Upper lobe of right lung (tissue), 1 donor: ENCODE measurements around the gene PRKN. TPM values are rescaled to one million over a fixed set of nuclear protein-coding genes. Genes with fewer than 3 reads are reported as not detected.
"Not testable (repeated sequence)": the region's sequence is repeated elsewhere in the genome, so short reads cannot be mapped to it uniquely, and the experiment has no call there.

Experiments used
- ATAC-seq: fragments of 200-7000 bp; cut with Tn5 transposase; one replicate; pipeline ENCODE4 v1.9.1; 2020; ENCODE audit warnings: mild to moderate bottlenecking, moderate library complexity
- DNase-seq: peaks from one replicate; pipeline ENCODE4 v3.0.0-alpha.2; 2020
- H3K27ac ChIP-seq: fragments of 200-600 bp; one replicate; pipeline ENCODE4 v1.8.0; 2022
- H3K27me3 ChIP-seq: fragments of 200-600 bp; one replicate; pipeline ENCODE4 v1.8.0; 2022; ENCODE audit warnings: mild to moderate bottlenecking
- H3K36me3 ChIP-seq: fragments of 200-600 bp; one replicate; pipeline ENCODE4 v1.8.0; 2022
- H3K4me1 ChIP-seq: fragments of 200-600 bp; one replicate; pipeline ENCODE4 v1.8.0; 2022
- H3K4me3 ChIP-seq: fragments of 200-600 bp; one replicate; pipeline ENCODE4 v1.8.0; 2022; ENCODE audit warnings: mild to moderate bottlenecking
- H3K9me3 ChIP-seq: fragments of 200-600 bp; one replicate; pipeline ENCODE4 v1.8.0; 2022
- intact Hi-C: fragments of 100-400 bp; cut with DNase I; formaldehyde crosslinking; loops from one replicate; pipeline ENCODE4 v1.11.0; 2022
- total RNA-seq: library from RNA; stranded (reverse); fragmentation: NEBNext Ultra II Directional; extraction: Animal tissue kit (Norgen Biotek cat#: 25700); gene quantifications from one replicate; pipeline ENCODE4 v1.2.1, GENCODE V29; 2021
- TF ChIP-seq, protein P1 (sequence below): fragments of 200-600 bp; IDR thresholded peaks from one replicate; pipeline ENCODE4 v1.8.0; 2022; ENCODE audit warnings: antibody characterized with exemption
- donor health status: DM: no; HTN: yes; CAD: no; lungs with severe emphysema.

The PRKN gene
- total RNA-seq, 1 donor from 2014 or later = 2.7 TPM

DNA sequence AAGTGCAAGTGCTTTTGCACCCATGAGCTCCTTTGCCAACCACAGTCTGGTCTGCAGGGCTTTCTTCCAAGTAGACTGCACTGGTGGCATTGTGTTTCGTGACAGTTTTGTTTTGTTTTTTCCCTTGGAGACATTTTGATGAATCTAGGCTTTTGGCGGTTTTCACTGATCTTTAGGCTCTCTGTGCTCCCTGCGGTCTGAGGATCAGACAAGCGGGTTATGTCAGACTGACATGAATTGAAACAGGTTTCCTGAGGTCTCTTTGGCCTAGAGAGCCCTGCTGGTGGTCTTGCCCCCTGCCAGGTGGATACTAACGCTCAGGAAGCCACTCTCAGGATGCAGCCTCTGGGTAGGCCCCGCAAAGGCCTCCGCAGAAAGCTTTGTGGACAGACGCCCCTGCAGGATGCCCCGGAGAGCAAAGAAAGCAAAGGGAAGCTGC lies 898.3 kb downstream of the PRKN start:
- DNase-seq (no peak), ATAC-seq (no peak)
- Histone ChIP-seq H3K36me3 (no peaks in the 10 kb centered on the region), H3K9me3 (no peaks in the 10 kb centered on the region), H3K27ac (no peak overlapping the region), H3K4me1 (no peaks in the 10 kb centered on the region), H3K4me3 (no peak overlapping the region), H3K27me3 (no peaks in the 10 kb centered on the region)
- intact Hi-C loops = no loop called here
- TF ChIP-seq, protein P1, sequence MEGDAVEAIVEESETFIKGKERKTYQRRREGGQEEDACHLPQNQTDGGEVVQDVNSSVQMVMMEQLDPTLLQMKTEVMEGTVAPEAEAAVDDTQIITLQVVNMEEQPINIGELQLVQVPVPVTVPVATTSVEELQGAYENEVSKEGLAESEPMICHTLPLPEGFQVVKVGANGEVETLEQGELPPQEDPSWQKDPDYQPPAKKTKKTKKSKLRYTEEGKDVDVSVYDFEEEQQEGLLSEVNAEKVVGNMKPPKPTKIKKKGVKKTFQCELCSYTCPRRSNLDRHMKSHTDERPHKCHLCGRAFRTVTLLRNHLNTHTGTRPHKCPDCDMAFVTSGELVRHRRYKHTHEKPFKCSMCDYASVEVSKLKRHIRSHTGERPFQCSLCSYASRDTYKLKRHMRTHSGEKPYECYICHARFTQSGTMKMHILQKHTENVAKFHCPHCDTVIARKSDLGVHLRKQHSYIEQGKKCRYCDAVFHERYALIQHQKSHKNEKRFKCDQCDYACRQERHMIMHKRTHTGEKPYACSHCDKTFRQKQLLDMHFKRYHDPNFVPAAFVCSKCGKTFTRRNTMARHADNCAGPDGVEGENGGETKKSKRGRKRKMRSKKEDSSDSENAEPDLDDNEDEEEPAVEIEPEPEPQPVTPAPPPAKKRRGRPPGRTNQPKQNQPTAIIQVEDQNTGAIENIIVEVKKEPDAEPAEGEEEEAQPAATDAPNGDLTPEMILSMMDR = no peak

DNA sequence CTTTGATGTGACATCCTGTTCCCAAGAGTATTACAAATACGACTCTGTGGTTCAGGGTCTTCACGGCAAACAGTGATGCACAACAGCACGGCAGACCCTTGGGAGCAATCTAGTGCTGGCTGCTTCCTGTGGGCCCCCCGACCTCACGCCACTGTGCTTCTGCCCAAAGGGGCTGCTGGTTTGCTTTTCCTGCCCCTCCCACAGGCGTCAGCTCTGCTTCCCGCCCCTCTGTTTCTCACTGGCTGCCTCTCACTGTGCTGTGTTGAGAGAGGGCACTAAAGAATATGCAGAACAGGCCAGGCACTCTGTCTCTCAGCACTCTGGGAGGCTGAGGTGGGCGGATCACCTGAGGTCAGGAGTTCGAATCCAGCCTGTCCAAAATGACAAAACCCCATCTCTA lies 899.2 kb downstream of the PRKN start:
- Histone ChIP-seq H3K27ac (no peak overlapping the region), H3K9me3 (no peaks in the 10 kb centered on the region), H3K36me3 (no peaks in the 10 kb centered on the region), H3K4me1 (no peaks in the 10 kb centered on the region), H3K4me3 (no peak overlapping the region), H3K27me3 (no peaks in the 10 kb centered on the region)
- no peak for DNase-seq
- no peak for ATAC-seq
- intact Hi-C loops = no loop called here
- TF ChIP-seq, protein P1 = no peak

DNA sequence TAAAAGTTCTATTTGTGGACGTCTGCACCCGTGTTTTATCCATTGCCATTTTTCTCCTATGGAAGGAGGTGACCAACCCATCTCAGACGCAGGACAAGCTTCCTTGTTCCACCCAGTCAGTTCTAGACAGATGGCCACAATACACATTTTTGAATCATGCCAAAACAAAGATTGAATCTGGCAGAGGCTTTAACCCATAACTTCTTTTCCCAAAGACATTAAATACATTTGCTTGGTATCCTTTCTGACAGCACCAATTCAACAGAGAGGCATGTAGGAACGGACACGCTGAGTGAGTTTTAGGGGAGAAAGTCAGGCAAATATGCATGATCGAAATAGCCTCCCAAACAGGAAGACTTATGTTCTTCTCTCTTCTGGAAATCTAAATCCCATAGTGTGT lies 901.1 kb downstream of the PRKN start:
- intact Hi-C loops = no loop called here
- Histone ChIP-seq H3K27me3 (no peaks in the 10 kb centered on the region), H3K9me3 (no peaks in the 10 kb centered on the region), H3K36me3 (no peaks in the 10 kb centered on the region), H3K27ac (no peak overlapping the region), H3K4me3 (no peak overlapping the region), H3K4me1 (no peaks in the 10 kb centered on the region)
- ATAC-seq = no peak
- TF ChIP-seq, protein P1 = no peak
- no peak for DNase-seq

DNA sequence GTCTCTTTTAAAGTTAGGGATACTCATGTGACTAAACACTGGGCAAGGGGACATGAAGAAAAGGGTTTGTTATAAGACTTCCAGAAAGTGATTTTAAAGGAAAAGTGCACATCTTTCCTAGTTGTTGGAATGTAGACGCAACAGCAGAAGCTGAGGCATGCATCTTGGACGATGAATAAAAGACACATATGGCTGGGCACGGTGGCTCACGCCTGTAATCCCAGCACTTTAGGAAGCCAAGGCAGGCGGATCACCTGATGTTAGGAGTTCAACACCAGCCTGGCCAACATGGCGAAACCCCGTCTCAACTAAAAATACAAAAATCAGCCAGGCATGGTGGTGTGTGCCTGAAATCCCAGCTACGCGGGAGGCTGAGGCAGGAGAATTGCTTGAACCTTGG lies 905.4 kb downstream of the PRKN start:
- H3K9me3 ChIP-seq, H3K27ac ChIP-seq, H3K4me3 ChIP-seq, H3K4me1 ChIP-seq, ATAC-seq, intact Hi-C loops, DNase-seq, H3K36me3 ChIP-seq, H3K27me3 ChIP-seq: not testable (repeated sequence)

DNA sequence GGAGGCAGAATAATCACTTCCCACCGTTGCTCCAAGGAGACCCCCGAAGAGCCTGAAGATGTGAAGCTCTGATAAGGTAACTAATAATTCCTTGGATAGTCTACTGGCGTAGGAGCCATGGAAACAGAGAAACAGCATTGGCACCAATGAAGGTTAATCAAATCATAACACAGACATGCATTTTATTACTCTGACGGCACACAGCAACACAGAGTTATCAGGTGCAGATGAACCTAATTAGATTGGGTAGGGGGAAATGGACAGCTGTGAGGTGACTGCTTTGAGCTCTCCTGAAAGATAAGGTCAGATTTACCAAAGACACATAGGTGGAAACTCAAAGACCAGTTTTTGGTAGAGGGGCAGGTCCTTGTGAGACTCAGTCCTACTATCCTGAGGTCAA lies 909.7 kb downstream of the PRKN start:
- Histone ChIP-seq H3K4me3 (no peak overlapping the region), H3K27me3 (no peaks in the 10 kb centered on the region), H3K36me3 (no peaks in the 10 kb centered on the region), H3K27ac (no peak overlapping the region), H3K9me3 (no peaks in the 10 kb centered on the region), H3K4me1 (no peaks in the 10 kb centered on the region)
- TF ChIP-seq, protein P1 = no peak
- ATAC-seq (no peak), DNase-seq (no peak)
- intact Hi-C loops = no loop called here

DNA sequence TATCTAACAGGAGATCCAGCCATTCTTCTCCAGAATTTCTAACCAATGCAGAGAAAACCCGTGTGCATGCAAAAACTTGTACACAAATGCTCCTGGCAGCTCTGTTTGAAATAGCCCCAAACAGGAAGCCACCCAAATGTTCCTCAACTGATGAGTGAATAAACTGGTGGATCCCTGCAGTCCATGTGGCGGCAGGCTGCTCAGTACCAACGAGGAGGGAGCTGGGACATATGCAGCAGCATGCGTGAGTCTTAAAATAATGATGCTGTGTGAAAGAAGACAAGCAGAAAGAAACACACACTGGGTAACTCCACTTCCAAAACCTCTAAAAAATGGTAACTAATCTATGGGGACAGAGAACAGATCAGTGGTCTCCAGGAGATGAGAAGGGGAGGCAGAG lies 911.6 kb downstream of the PRKN start:
- no peak for ATAC-seq
- H3K4me3 ChIP-seq = no peak overlapping the region
- TF ChIP-seq, protein P1 = no peak
- no peak for DNase-seq
- H3K9me3 ChIP-seq = no peaks in the 10 kb centered on the region
- H3K27ac ChIP-seq = no peak overlapping the region
- no peaks in the 10 kb centered on the region for H3K27me3 ChIP-seq
- no peaks in the 10 kb centered on the region for H3K4me1 ChIP-seq
- H3K36me3 ChIP-seq = no peaks in the 10 kb centered on the region
- intact Hi-C loops = no loop called here
